GM06990 (cell line): ENCODE results near the gene B3GNT7.
"Not testable (repeated sequence)": the region's sequence is repeated elsewhere in the genome, so short reads cannot be mapped to it uniquely, and the experiment has no call there.

ENCODE experiments used
- DNase-seq: peaks from one replicate; pipeline ENCODE4 v3.0.0-alpha.2; 2011; ENCODE audit not compliant: insufficient read length; ENCODE audit errors: extremely low read depth
- H3K27me3 ChIP-seq: replicated peaks from 2 replicates; pipeline ENCODE4 v1.6.0; 2011; ENCODE audit warnings: low read length; ENCODE audit not compliant: control insufficient read depth, insufficient read depth
- H3K36me3 ChIP-seq: 2 replicates; pipeline ENCODE4 v1.5.1; 2011; ENCODE audit warnings: low read length; ENCODE audit not compliant: control insufficient read depth, insufficient read depth
- H3K4me3 ChIP-seq: replicated peaks from 2 replicates; pipeline ENCODE4 v1.5.1; 2011; ENCODE audit warnings: low read depth, mild to moderate bottlenecking, control low read depth, low read length
- TF ChIP-seq, protein P1 (sequence below): IDR thresholded peaks from 2 replicates; pipeline ENCODE4 v1.5.1; 2011; ENCODE audit warnings: low read length, control low read depth, mild to moderate bottlenecking, inconsistent platforms; ENCODE audit not compliant: insufficient read depth, poor library complexity, severe bottlenecking

B3GNT7 gene

DNA sequence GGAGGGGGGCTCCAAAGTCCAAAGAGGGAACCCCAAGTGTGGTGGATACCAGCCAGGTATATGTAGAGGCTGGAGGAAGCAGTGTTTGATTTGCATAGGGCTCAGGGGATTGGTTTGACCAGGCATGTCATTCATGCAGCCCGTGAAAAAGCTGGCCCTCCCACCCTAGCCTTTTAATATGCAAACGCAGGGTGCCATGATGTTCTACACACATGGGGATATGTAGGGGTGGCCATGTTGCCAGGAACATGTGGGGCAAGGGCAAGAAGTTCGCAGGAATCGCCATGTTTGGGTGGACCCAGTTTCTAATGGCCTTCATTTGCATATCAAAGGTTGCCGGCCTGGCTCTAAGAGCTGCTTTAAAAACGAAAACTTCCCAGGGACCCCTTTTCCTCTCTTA is 33.6 kb downstream of the B3GNT7 start:
- TF ChIP-seq, protein P1, sequence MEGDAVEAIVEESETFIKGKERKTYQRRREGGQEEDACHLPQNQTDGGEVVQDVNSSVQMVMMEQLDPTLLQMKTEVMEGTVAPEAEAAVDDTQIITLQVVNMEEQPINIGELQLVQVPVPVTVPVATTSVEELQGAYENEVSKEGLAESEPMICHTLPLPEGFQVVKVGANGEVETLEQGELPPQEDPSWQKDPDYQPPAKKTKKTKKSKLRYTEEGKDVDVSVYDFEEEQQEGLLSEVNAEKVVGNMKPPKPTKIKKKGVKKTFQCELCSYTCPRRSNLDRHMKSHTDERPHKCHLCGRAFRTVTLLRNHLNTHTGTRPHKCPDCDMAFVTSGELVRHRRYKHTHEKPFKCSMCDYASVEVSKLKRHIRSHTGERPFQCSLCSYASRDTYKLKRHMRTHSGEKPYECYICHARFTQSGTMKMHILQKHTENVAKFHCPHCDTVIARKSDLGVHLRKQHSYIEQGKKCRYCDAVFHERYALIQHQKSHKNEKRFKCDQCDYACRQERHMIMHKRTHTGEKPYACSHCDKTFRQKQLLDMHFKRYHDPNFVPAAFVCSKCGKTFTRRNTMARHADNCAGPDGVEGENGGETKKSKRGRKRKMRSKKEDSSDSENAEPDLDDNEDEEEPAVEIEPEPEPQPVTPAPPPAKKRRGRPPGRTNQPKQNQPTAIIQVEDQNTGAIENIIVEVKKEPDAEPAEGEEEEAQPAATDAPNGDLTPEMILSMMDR, result no peak
- no peaks in the 10 kb centered on the region for H3K27me3 ChIP-seq
- no peak overlapping the region for H3K4me3 ChIP-seq
- DNase-seq, result no peak
- H3K36me3 ChIP-seq, result no peaks in the 10 kb centered on the region

DNA sequence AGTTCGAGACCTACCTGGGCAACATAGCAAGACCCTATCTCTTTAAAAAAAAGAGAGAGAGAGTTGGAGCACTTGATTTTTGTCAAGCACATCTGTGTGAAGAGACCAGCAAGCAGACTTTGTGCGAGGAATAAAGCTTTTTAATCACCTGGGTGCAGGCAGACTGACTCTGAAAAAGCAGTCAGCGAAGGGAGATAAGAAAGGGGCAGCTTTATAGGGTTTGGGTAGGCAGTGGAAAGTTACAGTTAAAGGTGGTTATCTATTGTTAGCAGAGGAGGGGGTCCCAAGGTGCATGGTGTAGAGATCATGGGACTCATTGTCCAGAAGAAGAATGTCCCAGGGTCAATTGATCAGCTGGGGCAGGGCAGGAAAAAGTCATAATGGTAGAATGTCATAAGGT is 34.4 kb downstream of the B3GNT7 start:
- no peak for DNase-seq
- TF ChIP-seq, protein P1, result no peak
- no peaks in the 10 kb centered on the region for H3K36me3 ChIP-seq
- no peaks in the 10 kb centered on the region for H3K27me3 ChIP-seq
- no peak overlapping the region for H3K4me3 ChIP-seq

DNA sequence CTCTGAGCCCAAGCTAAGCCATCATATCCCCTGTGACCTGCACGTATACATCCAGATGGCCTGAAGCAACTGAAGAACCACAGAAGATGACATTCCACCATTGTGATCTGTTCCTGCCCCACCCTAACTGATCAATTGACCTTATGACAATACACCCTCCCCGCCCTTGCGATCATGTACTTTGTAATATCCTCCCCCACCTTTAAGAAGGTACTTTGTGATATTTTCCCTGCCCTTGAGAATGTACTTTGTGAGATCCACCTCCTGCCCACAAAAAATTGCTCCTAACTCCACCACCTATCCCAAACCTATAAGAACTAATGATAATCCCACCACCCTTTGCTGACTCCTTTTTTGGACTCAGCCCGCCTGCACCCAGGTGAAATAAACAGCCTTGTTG is 34.9 kb downstream of the B3GNT7 start:
- not testable (repeated sequence) for H3K4me3 ChIP-seq

DNA sequence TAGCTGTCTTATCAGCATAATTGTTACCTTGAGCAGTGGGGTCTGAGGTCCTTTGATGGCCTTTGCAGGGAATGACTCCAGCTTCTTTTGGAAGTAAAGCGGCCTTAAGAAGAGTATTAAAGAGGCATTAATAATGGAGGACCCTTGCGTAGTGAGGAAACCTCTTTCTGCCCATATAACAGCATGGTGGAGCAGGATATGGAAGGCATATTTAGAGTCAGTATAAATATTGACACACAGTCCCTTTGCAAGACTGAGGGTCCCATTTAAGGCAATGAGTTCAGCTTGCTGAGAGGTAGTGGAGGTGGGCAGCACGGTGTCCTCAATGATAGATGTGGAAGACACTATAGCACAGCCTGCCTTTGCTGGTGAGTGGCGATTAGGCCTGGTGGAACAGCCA is 36.1 kb downstream of the B3GNT7 start:
- Histone ChIP-seq H3K36me3 (no peaks in the 10 kb centered on the region), H3K4me3 (no peak overlapping the region), H3K27me3 (no peaks in the 10 kb centered on the region)
- TF ChIP-seq, protein P1, result no peak
- DNase-seq, result no peak

More for the DNA sequence above, 34.9 kb downstream of the B3GNT7 start:
- not testable (repeated sequence) for H3K27me3 ChIP-seq, DNase-seq, H3K36me3 ChIP-seq

DNA sequence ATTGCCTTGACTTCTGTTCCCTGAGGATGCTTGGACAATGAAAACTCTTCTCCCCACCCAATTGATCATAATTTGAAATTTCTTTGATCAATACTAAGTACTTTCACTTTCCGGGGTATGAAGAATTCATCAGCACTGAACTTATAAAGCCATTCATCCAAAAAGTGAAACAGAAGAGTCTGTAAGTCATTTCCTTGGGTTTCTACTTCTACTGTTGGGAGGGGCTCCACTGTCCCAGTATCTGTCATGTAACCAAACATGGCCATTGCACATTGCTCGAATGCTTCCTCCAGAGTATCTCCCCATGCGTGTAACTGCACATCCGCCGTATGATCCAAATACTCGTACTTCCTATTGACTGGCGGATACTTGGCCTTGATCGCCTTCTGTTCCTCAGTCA is 38.5 kb downstream of the B3GNT7 start:
- Histone ChIP-seq H3K36me3 (no peaks in the 10 kb centered on the region), H3K4me3 (no peak overlapping the region), H3K27me3 (no peaks in the 10 kb centered on the region)
- TF ChIP-seq, protein P1, result no peak
- DNase-seq, result no peak

DNA sequence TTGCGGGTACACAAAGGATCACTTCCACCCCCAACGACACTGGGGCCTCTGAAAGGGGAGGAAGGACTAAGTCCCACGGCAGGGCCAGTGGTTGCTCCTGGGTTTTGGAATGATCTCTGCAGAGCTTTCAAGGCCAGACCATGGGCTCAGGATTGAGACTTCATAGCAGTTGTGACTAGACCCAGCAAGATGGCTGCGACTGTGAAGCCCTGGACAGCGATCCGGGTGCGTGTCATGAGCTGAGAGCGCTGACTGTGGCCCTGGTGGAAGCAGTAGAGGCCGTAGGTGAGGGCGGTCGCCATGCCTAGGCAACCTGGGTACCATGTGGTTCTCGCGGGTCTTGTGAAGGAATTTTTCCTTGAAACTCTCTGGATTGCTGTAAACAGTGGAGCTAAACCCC is 41.4 kb downstream of the B3GNT7 start:
- Histone ChIP-seq H3K4me3 (no peak overlapping the region), H3K36me3 (no peaks in the 10 kb centered on the region), H3K27me3 (no peaks in the 10 kb centered on the region)
- DNase-seq, result no peak
- TF ChIP-seq, protein P1, result no peak
